Activated CD4-positive, alpha-beta T cell treated with anti-CD3 and anti-CD28 coated beads, Interleukin-2, amount 50 U/mL, for 4 hours (primary cell): ENCODE results near the gene ATP10B.

Experiments used
- DNase-seq, 2 experiments: peaks; one replicate each; pipeline ENCODE4 v3.0.0-alpha.2; 2020

The ATP10B gene

DNA sequence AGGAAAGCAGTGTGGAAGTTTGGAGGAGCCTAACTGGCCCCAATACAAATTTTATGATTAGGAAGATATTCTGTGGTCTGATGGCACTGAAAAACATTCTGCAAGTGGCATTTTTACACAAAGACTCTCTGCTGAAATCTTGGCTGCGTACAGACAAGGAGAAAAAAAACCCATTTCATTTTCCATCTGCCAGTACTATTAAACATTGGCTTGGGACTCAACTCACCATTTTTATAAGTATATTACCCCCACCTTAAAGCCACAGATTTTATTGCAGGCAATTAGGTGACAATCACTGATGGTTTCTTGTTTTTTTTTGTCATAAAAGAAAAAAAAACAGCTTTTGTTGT lies 223.4 kb downstream of the ATP10B start:
- DNase-seq: no peak

DNA sequence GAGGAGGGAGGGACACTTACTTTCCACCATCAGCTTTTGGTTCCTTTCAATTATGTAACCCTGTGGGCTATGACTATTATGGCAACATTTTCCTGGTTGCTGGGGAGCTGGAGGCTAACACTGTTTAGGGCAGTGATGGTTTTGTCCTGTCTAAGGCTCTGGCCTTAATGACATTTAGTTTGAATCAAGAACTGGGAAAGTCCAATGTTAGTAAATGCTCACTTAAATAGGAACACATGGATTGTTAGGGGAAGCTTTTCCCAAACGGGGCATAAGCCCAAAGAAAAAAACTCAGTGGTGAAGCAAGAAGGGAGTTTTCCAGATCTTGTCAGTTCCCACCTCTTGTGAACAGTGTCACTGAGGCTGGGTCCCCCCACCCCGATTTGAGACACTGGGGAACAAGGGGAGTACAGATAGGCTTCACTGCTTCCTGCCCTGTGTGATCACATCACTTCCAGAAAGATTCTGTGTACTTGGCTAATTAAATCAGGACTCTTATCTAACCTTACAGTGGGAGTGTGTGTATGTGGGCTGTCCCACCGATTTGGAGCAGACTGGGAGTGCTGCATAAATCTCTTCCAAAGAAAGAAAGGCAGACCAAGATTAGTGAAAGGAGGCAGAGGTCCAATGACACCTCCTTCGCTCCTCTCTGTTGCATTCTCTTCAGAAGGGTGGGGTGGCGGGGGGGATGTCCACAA lies 223.9 kb downstream of the ATP10B start:
- no peak for DNase-seq

DNA sequence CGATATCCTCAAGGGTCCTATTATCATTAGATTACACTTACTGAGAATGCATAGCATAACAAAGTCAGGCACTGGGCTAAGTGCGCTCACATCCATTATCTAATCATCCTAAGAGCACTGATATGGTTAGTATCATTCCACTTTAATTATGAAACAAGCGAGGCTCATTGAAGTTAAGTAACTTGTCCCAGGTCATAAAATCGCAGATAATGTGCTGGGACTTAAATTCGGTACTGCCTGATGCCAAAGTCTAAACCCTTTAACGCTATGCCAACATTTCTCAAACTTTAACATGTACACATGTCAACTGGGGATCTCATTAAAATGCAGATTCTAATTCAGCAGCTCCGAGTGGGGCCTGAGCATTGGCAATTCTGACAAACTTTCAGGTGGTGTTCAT lies 225.7 kb downstream of the ATP10B start:
- DNase-seq: no peak

DNA sequence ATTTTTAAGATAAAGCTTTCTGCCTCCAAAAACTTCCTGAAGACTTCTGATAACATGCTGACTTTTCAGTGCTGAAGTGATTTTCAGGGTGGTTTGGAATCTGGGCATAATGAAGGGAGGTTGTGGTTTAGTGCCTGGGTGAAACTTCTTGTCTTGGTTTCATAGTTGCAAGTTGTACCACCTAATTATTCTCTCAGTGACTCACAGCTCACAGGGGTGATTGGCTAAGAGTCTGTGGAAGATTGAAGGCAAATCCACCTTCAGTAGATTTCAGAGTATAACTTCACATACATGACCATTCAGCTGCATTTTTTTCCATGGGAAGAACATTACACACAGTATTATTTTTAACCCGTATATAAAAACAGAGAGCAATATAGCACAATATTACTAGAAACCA lies 230.5 kb downstream of the ATP10B start:
- DNase-seq: no peak

DNA sequence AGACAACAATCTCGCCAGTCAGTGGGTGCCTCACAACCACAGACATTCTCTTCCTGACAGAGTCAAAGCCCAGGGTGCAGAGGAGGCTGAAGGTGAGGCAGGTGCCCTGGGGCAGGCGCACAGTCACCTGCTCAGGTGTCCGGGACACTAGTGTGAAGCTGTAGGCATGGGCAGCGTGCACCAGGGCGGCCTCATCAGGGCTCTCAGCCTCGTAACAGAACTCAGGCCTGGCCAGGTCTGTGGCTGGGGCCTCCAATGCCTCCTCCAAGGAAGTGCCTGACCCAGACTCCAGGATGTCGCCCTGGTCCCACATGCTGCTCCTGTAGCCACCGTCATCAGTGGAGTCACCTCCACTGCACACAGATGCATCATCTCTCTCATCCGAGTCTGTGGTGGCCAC lies 231.6 kb downstream of the ATP10B start:
- no peak for DNase-seq

DNA sequence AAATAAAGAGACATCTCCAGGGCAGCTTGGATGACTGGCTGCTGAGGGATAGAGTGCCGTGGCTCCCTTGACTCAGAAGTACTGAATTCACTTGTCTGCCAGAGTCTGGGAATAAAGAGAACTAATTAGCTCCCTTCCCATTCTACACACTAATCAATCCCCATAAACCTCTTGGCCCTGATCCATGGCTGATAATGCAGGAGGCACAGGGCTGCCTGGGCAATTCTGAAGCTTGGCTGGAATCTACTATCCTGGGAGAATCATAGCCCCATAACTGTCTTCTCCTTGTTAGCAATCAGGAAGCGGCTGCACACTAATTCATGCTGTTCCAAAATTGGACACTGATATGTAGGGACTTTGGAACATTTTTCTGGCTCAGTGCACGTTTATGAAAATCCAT lies 232.6 kb downstream of the ATP10B start:
- no peak for DNase-seq

DNA sequence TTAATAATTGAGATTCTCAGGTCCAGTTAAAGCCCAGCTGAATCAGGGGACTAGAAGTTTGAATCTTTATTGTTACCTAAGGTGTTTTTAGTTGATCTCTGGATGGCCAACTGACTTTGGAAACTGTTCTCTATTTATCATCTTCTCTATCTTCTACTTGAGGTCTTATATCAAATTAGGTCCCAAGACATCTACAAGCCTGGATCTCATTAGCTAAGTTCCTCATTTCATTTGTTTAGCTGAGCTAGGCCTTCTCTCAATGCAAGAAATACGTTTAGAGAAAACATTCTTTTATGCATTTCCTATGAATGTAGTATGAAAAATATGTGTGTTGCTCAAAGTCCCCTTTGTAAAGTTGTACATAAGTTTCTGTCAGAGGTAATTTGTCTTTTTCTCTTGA lies 233.7 kb downstream of the ATP10B start:
- no peak for DNase-seq

DNA sequence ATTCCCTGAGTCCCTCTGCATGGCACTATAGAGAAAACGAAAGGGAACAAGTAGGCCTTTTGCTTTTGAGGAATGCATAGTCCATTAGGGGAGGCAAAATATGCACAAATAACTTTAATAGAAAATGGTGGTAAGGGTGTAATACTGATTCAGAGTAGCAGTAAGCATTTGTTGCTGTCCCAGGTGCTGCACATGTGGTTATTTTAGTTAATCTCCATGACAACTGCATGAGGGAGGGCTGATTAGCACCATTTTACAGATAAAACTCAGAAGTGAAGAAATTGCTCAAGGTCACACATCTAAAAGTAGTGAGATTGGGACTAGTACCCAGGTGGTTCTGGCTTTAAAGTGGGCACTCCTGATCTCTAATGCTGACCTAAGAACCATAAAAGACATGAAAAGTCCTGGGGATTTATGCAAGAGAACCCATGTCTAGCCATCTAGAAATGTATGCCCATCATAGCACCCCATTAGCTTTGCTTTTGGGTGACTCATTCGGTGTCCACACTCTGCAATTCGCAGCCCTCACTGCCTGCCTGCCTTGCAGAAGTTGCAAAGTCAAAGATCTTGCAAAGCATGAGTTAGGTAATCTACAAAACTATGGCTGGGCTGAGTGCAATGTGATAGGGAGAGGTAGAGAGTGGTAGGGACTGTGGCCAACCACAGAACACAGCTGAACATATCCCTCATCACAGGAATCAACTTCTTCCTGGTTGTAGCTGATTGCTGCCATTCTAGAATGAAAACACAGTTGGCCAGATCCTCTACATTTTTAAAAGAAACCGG lies 235.1 kb downstream of the ATP10B start:
- no peak for DNase-seq

DNA sequence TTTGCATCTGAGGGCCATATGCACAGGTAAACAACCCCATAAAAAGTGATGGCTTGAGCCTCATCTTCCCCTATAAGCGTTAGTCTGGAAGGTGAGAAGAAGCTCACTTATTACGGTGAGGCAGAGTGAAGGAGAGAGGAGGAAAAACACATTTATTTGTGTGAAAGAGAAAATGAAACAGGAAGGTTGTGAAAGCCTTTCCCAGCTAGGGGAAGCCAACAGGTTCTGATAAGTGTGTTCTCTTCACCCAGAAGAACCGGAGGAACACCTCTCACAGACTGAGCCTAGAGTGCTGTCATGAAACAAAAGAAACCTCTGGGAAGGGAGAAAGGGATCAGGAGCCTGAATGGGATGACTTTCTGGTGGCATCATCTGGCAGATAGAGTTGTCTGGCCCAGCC lies 237.9 kb downstream of the ATP10B start:
- DNase-seq: no peak

DNA sequence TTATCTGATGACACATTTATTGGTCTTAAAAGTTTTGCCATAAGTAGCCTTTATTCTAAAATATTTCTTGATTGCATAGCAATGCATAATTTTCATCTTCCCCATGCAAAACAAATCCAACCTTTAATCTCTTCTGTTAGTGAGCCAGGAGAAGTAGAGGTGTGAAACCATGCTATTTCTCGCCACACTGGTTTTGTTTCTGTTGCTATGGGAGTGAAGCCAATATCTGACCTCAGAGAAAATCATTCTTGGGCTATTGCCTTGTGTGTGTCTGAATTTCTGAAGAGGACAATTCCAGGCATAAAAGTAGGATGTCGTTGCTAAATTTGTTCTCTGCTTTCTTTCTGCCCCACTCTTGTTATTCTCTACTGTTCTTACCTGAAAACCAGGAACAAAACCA lies 246.7 kb downstream of the ATP10B start:
- no peak for DNase-seq

DNA sequence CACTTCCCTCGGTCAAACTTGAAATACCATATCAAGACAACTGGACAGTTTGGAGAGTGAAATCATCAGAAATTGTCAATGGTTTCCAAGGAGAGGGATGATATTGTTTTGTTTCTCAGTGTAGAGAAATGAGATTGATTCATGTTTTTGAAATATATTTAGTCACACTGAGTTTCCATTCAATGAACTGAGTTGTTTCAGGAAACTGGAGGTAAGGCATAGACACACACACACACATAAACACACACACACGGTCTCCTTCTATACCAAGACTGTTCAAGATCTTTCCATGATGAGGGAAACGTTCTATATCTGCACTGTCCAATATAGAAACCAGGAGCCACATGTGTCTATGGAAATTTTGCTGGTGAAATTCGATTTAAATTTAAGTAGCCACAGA lies 247.5 kb downstream of the ATP10B start:
- no peak for DNase-seq

DNA sequence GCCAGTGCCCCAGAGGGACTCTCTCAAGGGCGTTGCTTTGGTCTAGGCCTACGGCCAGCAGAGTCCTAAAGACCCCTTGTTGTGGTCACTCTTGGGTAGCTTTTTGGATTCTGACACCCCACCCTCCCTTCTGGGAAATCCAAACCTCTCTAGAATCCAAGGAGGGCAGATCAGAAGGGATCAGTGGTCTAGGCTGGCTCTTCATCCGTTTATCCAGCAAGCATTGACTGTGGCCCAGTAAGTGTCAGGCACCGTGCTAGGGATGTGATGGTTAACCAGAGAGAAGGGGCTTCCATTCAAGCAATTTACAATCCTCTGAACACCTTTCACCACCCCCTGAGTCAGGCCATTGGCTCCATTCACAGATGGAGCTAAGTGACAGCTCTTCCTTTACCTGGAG lies 249.3 kb downstream of the ATP10B start:
- DNase-seq: no peak

DNA sequence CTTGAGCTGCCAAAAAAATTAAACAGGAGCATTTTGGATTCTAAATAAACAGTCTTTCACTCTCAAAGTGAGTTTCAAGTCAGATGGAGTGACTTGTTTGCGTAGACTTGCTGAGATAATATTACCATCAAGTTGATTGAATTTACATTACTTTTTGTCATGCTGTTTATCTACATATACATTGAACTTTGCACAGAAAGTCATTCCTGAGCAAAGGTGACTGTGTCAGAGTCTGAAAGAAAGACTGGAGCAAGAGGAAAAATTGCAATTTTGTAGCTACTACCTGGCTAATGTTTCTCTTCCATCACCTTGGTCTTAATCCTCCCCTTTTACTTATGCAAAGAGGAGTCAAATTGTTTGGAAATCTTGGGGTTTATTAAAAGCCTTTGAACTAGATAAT lies 251.0 kb downstream of the ATP10B start:
- no peak for DNase-seq

DNA sequence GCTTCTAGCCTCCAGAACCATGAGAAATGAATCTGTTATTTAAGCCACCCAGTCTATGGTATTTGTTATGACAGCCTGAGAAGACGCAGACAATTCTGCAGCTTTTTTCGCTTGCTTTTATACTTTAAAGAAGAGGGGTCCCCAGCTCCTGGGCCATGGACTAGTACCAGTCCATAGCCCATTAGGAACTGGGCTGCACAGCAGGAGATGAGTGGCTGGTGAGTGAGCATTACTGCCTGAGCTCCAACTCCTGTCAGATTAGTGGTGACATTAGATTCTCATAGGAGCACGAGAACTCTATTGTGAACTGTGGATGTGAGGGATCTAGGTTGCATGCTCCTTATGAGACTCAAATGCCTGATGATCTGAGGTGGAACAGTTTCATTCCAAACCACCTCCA lies 278.7 kb downstream of the ATP10B start:
- DNase-seq: no peak

DNA sequence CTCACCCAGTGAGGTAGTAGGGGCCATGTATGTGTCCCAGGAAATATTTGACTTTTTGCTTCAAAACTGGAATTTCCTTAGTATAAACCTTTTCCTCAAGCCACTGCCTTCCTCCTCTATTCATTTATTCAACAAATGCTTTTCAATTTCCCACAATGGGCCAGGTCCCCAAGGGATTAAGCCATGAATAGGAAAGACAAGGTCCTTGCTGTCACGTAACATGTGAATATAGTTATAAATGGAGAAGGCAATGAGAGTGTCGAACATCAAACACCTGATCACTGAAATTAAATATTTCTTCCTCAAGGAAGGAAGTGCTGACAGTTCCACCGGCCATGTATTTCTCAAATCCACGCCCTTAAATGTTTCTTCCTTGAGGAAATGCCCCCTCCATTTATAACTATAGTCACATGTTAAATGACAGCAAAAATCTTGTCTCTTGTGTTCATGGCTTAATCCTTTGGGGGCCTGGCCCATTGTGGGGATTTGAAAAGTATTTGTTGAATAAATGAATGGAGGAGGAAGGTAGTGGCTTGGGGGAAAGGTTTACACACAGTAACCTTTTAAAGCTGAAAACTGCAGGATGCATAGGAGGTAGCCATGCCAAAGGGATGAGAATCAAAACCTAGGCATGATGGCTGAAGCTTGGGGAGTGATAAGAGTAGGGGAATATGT lies 284.8 kb downstream of the ATP10B start:
- no peak for DNase-seq

DNA sequence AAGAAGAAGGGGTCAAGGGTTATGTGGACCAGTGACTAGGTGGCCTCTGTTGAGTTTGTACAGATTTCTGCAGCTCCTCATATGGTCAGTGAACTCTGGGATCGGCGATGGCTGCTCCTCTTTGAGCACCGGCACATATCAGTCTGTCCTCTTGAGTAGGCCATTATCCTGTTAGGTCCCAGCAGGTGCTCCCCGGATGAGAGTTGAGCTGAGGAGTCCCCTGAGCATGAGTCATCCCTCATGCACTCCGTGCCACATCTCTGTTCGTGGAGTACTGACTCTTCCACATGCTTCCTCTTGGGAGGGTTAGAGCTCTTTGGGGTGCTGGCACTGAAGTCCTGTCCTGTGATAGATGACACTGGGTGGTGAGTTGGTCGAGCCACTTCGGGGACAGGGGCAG lies 286.6 kb downstream of the ATP10B start:
- DNase-seq: no peak

DNA sequence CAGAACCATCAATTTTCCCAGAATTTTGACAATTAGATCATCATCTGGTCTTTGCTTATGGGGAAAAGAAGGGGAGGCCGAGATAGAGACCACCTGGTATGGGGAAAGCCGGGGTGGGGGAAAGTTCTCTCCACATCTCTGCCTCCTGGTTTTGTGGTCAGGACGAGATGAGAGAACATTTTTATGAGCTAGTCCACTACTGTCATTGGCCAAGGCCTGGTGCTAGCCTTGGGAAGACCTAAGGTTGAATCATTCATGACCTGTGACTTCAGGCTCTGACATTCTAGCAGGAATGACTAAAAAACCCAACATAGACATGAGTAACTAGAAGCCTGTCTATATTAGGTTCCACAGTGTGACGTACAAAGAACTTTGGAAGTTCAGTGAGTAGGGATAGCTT lies 295.2 kb downstream of the ATP10B start:
- DNase-seq: no peak

DNA sequence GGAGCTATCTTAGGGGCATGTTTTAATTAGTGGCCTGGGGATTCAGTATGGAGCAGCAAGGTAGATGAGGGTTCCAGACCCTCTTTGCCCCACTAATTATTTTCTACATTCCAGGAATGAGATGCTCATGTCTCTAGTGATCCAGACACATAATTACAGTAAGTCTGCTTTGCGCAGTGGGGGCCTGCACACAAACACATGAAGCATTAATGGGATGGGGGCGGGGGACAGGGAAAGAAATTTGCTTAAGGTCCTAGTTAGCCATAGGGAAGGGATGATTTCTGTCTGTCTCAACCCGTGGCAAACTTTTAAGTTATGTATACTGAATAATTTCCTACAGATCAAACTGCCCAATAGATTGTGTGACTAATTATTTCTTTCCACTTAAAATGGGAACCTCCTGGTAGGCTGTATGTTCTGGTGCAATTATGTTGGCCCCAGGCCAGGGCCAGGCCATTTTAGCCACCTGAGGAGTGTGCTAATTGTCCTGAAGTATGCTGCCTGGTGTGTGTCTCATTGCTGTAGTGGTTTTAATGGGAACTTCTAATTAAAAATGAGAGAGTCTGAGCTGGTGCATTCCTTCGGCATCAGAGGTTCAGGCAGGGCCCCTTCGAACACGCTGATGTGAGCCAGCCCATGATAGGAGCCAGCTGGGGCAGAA lies 295.9 kb downstream of the ATP10B start:
- DNase-seq: no peak

DNA sequence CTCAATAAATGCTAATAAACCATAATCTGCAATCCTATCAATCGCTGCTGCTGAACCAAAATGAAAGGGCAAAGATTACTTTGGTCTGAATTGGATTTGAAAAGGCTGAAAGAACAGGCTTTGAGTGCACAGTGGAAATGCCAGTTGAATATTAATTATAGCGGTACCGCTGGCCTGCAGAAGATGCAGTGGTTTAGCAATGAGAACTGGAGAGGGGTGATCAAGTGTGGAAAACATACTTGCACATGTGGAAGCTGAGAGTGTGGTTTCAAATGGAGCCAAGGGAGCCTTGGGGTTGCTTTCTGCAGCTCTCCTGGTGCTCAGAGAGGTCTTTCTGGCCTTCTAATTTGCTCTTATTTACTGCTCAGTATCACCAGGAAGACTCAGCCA lies 296.4 kb downstream of the ATP10B start:
- DNase-seq: no peak

DNA sequence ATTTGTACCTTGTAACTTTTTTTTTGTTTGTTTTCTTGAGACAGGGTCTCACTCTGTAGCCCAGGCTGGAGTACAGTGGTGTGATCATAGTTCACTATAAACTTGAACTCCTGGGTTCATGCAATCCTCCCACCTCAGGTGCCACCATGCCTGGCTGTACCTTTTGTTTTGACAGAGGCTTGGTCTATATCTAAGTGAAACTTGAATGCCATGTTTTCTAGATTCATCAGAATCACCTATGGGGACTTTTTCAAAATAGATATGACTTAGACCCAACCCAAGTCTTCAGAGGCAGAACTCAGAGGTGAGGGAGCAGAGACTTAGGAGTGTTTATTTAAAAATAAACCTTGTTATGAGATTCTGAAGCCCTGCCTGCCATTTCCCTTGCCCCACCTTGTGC lies 301.9 kb downstream of the ATP10B start:
- DNase-seq: no peak

DNA sequence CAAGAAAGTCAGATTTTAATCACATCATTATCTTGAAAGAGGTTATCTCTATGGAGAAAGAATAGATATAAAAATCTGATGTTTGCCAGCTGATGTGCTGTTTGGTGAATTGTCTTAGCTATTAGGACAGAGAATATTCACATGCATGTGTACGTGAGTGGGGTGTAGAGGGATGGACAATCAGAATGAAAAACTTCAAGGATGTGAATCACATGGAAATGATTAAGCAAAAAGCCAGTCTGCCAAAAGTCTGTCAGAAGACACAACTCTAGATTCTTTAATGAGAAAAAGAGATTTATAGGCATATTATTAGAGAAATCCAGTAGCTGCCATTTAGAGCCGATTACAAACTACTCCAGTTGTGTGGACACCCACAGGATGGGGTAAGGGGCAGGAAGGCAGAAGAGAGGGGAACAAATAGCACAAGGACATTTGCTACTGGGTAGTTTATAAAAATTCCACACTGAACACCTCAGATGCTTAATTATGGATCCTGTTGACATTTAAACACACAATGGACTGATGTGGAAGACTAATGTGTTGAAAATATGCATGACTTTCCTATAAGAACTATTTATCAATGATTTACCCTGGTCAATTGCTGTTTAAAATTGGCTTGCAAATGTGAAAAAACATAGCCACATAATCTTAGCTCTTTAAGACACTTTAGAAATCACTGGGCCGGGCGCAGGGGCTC lies 302.9 kb downstream of the ATP10B start:
- DNase-seq: no peak

DNA sequence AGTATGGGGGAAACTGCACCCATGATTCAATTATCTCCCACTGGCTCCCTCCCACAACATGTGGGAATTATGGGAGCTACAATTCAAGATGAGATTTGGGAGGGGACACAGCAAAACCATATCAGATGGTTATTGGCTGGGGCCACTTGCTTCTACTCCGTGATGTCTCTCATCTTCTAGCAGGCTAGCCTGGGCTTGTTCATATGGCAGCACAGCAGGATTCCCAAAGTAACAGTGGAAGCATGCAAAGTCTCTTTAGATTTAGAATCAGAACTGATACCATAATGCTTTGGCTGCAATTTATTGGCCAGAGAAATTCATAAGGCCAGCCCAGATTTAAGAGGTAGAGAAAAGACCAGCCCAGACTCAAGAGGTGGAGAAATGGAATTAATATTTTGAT lies 304.1 kb downstream of the ATP10B start:
- no peak for DNase-seq

DNA sequence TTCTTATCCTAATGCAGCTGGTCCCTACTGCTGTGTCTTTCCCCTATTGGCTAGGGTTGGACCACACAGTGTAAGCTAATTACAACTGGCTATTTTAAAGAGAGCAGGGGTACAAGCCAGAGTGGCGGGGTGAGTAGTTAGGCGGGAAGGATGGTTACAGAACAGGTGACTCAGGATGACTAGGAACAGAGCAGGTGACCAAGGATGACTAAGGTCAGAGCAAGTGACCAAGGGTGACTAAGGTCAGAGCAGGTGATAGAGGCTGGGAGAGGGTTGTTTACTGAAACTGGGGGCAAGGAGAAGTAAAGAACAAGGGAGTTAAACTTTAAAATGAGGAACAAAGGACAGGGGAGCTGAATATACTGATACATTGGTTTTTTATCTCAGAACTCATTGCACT lies 304.9 kb downstream of the ATP10B start:
- DNase-seq: no peak
